Activated T-cell treated with anti-CD3 and anti-CD28 coated beads, Interleukin-2, amount 50 U/mL, for 72 hours (primary cell): Measurements from ENCODE around the gene SFXN3. TPM values are rescaled to one million over a fixed set of nuclear protein-coding genes. Genes with fewer than 3 reads are reported as not detected.

ENCODE experiments used
- ATAC-seq, 2 donors: fragments of 150-1000 bp; cut with Tn5 transposase; replicated peaks in 1 of 2; 2 replicates each; pipeline ENCODE4 v1.10.0; 2021; ENCODE audit warnings: moderate library complexity in 2 of 2, mild to moderate bottlenecking in 1 of 2
- DNase-seq, 2 donors: peaks; one replicate each; pipeline ENCODE4 v3.0.0; 2021 to 2022; ENCODE audit warnings: mixed read lengths in 1 of 2
- H3K27ac Mint-ChIP-seq: one replicate; pipeline ENCODE4 v1.8.0; 2022; ENCODE audit warnings: mild to moderate bottlenecking, moderate library complexity, mixed read lengths
- H3K27me3 Mint-ChIP-seq: one replicate; pipeline ENCODE4 v1.8.0; 2022; ENCODE audit warnings: low read depth, mixed read lengths
- H3K36me3 Mint-ChIP-seq, 2 donors: one replicate each; pipeline ENCODE4 v1.8.0; 2022; ENCODE audit warnings: mixed read lengths in 2 of 2, mild to moderate bottlenecking in 1 of 2; ENCODE audit not compliant: insufficient read depth in 2 of 2
- H3K4me1 Mint-ChIP-seq: one replicate; pipeline ENCODE4 v1.8.0; 2022; ENCODE audit warnings: low read depth, mixed read lengths
- H3K4me3 Mint-ChIP-seq, 2 donors: one replicate each; pipeline ENCODE4 v1.8.0; 2022; ENCODE audit warnings: mild to moderate bottlenecking in 2 of 2, mixed read lengths in 2 of 2, moderate library complexity in 2 of 2
- H3K9me3 Mint-ChIP-seq, 2 donors: one replicate each; pipeline ENCODE4 v1.8.0; 2022; ENCODE audit warnings: mixed read lengths in 2 of 2
- total RNA-seq, 2 donors: library from RNA; stranded (reverse); gene quantifications; one replicate each; pipeline ENCODE4 v1.2.3, GENCODE V29; 2022

The SFXN3 gene
- total RNA-seq, 2 donors from 2014 or later: 23.5 to 24.2 TPM

- Mint-ChIP-seq H3K27me3 (peaks cover 44% of the 10 kb centered on the region), H3K4me1 (peaks cover 38% of the 10 kb centered on the region), H3K27ac (no peak overlapping the region), H3K4me3 (no peak overlapping the region), H3K9me3 (no peaks in the 10 kb centered on the region), H3K36me3 (no peaks in the 10 kb centered on the region)
- ATAC-seq (no peak), DNase-seq (no peak)
These were observed 33.5 kb downstream of the SFXN3 start for GRCh38 chr10:101064415-101065030.

GRCh38 chr10:101065481-101066145, 34.6 kb downstream of the SFXN3 start:
- Mint-ChIP-seq H3K36me3 (no peaks in the 10 kb centered on the region), H3K9me3 (no peaks in the 10 kb centered on the region), H3K4me1 (peaks cover 35% of the 10 kb centered on the region), H3K27ac (no peak overlapping the region), H3K27me3 (peaks cover 44% of the 10 kb centered on the region), H3K4me3 (peak overlapping the region; percentile 85 to 86)
- DNase-seq (no peak), ATAC-seq (no peak)

DNA sequence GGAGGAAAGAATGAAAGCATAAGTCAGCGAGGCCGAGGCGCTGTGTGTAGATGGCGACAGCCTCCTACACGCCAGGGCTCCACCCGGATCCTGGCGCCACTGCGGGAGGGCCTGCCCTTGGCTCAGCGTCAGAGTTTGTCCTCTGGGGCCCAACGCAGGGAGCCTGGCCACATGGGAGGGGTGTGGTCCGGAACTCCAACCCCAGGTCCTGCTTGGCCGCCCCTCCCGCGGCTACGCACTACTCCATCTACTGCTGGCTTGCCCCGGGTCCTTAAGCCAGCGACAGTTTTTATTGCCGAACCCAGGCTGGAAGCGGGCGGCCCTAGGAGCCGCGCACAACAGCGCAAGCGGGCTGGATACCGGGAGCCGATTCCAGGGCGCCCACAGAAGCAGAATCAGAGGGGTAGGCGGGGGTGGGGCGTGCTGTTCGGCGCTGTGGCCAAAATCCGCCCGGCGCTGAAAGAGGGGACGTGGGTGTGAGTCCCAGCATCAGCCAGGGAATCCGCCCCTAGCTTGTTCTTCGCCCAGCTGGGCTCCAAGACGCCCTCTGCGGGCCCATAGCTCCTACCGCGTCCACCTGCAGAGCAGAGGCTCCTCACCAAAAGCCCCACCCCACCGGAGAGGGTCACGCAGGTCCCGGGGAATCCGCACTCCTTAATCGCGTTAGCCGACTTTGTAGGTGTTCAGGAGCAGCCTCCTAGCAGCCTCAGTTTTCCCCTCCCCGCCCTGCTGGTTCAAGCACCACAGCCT, 35.3 kb downstream of the SFXN3 start:
- Mint-ChIP-seq H3K9me3 (no peaks in the 10 kb centered on the region), H3K4me1 (peaks cover 39% of the 10 kb centered on the region), H3K27ac (no peak overlapping the region), H3K4me3 (peak overlapping the region; percentile 85 to 86), H3K36me3 (no peaks in the 10 kb centered on the region), H3K27me3 (peaks cover 45% of the 10 kb centered on the region)
- ATAC-seq (peak; percentile 53 to 58), DNase-seq (peak; percentile 60 to 66)

DNA sequence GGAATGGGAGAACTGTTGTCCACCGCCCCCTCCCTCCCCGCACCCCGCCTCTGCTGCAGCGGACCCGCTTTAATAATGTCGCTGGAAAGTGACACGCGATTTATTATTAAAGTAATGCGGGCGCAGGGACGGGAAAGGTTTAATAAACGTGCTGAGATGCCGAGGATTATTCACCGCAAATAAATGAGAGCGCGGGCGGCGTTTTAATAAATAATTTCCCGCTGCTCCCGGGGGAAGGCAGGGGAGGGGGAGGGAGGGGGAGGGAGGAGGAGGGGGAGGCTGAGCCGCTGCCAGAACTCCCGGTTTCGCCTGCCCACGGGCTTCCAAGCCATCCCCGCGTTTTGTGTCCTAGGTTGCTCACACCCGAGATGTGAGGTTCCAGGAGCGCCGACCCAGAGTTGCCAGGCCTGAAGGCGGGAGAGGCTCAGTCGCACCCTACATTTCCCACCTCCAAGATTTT, 35.9 kb downstream of the SFXN3 start:
- Mint-ChIP-seq H3K4me3 (peak overlapping the region; percentile 85 to 86), H3K27ac (no peak overlapping the region), H3K27me3 (peaks cover 51% of the 10 kb centered on the region)

GRCh38 chr10:101067356-101068083, 36.5 kb downstream of the SFXN3 start:
- DNase-seq: peak; percentile 80
- Mint-ChIP-seq H3K4me1 (peaks cover 37% of the 10 kb centered on the region), H3K9me3 (no peaks in the 10 kb centered on the region), H3K4me3 (peak overlapping the region; percentile 85 to 86), H3K27me3 (peaks cover 57% of the 10 kb centered on the region), H3K27ac (peak overlapping the region; percentile 7), H3K36me3 (no peaks in the 10 kb centered on the region)
- ATAC-seq: peak; percentile 73 to 74

More for the DNA sequence above, 35.9 kb downstream of the SFXN3 start:
- Mint-ChIP-seq H3K4me1 (peaks cover 40% of the 10 kb centered on the region), H3K36me3 (no peaks in the 10 kb centered on the region), H3K9me3 (no peaks in the 10 kb centered on the region)
- no peak for ATAC-seq
- no peak for DNase-seq

DNA sequence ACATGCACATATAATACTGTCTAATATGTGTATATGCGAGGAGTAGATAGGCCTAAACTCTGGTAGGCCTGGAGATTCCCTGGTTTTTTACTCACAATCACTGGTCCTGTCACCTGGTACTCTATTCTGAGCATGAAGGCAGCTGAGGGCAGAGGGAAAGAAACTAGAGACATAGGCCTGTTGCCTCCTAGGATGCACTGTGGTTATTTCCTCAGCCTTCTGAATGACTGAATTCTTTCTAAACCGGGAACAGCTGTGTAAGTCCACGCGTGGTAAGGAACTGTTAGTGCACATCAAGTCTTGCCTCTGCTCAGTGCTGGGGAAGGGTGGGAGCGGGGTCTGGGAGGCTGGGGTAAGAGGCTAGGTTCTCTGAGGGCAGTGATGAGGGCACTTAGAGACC, 38.4 kb downstream of the SFXN3 start:
- Mint-ChIP-seq H3K36me3 (no peaks in the 10 kb centered on the region), H3K9me3 (no peaks in the 10 kb centered on the region), H3K27ac (no peak overlapping the region), H3K4me1 (peaks cover 27% of the 10 kb centered on the region), H3K4me3 (no peak overlapping the region), H3K27me3 (peaks cover 61% of the 10 kb centered on the region)
- no peak for ATAC-seq
- DNase-seq: no peak

DNA sequence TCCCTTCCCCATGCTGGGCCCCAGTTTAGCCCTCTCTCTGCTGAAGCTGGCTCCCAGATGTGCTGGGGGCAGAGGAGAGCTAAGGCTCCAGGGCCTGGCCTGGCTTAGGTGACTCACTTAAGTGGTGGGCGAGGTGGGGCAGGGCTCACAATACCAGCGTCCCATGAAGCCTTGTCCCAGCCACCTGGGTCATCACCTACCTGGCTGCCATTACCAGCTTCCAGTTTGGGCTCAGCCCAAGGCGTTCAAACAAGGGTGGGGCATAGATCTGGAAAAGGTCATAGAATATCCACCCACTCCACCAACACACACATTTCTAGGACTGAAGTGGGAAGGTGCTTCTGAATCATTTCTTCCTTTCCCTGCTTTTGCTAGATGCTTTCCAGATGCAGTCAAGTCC, 39.1 kb downstream of the SFXN3 start:
- H3K27me3 Mint-ChIP-seq: peaks cover 57% of the 10 kb centered on the region
- DNase-seq: no peak
- no peak overlapping the region for H3K4me3 Mint-ChIP-seq
- H3K9me3 Mint-ChIP-seq: no peaks in the 10 kb centered on the region
- H3K36me3 Mint-ChIP-seq: no peaks in the 10 kb centered on the region
- H3K27ac Mint-ChIP-seq: no peak overlapping the region
- ATAC-seq: no peak
- peaks cover 27% of the 10 kb centered on the region for H3K4me1 Mint-ChIP-seq

DNA sequence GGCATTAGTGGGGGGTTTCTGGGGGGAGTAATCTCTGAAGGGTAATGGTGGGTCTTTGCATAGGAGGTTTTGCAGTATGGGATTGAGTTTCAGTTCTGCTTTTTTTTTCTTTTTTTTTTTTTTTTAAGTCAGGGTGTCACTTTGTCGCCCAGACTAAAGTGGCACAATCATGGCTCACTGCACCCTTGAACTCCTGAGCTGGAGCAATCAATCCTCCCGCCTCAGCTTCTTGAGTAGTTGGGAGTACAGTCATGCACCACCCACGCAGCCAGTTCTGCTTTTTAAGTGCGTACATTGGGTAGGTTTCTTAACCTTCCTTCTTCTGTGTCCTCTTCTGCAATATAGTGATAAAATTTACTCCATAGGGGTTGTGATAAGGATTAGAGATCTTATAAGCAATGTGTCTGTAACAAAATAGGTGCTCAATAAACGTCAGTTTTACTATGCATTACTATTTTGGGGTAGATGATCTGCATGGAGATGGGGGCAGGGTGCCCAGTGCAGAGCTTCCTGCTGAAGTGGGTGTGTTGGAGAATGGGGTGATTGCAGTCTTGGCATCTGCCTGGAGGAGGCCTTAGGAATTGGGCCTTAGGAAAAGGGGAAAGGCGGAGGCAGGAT, 40.3 kb downstream of the SFXN3 start:
- Mint-ChIP-seq H3K9me3 (no peaks in the 10 kb centered on the region), H3K4me1 (peaks cover 20% of the 10 kb centered on the region), H3K27me3 (peaks cover 57% of the 10 kb centered on the region), H3K27ac (no peak overlapping the region), H3K36me3 (no peaks in the 10 kb centered on the region), H3K4me3 (no peak overlapping the region)
- ATAC-seq (peak in 1 of 2 donors; percentile 32), DNase-seq (peak; percentile 19 to 52)

DNA sequence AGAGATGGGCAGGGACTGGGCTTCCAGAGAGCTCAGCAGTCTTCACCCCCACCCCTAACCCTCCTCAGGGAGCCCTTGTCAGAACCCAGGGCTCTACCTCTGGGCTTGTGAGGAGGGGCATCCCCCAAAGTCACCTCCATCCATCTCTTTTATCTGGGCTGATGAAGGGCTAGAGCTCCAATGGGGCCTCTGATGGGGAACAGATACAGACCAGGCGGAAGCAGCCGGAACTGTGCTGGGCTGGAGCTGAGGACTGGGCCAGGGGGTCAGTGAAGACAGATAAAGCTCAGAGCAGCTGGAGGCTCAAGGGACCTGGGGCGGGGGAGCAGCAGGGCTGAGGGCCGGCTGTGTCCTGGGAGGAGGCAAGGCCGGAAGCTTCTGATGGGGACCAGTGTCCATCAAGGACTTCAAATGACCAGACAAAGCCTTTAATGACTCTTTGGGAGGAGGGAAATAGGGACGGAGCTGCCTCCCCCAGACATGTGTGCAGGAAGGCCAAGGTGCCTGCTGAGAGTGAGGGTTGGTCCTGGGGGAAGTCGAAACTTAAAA, 40.9 kb downstream of the SFXN3 start:
- H3K36me3 Mint-ChIP-seq: no peaks in the 10 kb centered on the region
- no peak overlapping the region for H3K4me3 Mint-ChIP-seq
- ATAC-seq (no peak), DNase-seq (no peak)
- H3K27ac Mint-ChIP-seq: no peak overlapping the region
- peaks cover 59% of the 10 kb centered on the region for H3K27me3 Mint-ChIP-seq
- peaks cover 15% of the 10 kb centered on the region for H3K4me1 Mint-ChIP-seq
- H3K9me3 Mint-ChIP-seq: no peaks in the 10 kb centered on the region

DNA sequence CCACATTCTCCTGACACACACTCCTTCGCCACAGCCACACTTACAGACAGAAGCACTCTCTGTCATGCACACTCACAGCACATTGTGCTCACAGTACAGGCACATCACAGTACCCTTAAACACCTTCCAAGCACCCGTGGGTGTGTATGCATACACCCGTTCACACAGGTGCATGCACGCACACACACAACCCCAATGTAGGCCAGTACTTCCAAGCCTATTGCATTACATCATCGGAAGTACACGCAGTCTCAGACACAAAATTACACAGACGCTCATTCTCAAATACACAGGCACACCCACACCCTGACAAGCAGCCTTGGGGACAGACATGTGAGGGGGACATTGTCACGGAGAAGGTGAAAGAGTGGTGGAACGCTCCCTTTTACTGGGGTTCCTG, 41.9 kb downstream of the SFXN3 start:
- Mint-ChIP-seq H3K4me1 (peaks cover 15% of the 10 kb centered on the region), H3K36me3 (no peaks in the 10 kb centered on the region), H3K27ac (no peak overlapping the region), H3K27me3 (peaks cover 51% of the 10 kb centered on the region), H3K9me3 (no peaks in the 10 kb centered on the region), H3K4me3 (no peak overlapping the region)
- ATAC-seq (no peak), DNase-seq (no peak)

- H3K36me3 Mint-ChIP-seq: no peaks in the 10 kb centered on the region
- peaks cover 57% of the 10 kb centered on the region for H3K27me3 Mint-ChIP-seq
- H3K4me1 Mint-ChIP-seq: peaks cover 15% of the 10 kb centered on the region
- H3K4me3 Mint-ChIP-seq: no peak overlapping the region
- H3K9me3 Mint-ChIP-seq: no peaks in the 10 kb centered on the region
- no peak for ATAC-seq
- no peak overlapping the region for H3K27ac Mint-ChIP-seq
- no peak for DNase-seq
These were observed 42.6 kb downstream of the SFXN3 start for GRCh38 chr10:101073631-101074030.

GRCh38 chr10:101075775-101076174, 44.7 kb downstream of the SFXN3 start:
- H3K36me3 Mint-ChIP-seq: no peaks in the 10 kb centered on the region
- no peaks in the 10 kb centered on the region for H3K9me3 Mint-ChIP-seq
- DNase-seq (no peak), ATAC-seq (peak in 1 of 2 donors; percentile 21)
- peaks cover 9% of the 10 kb centered on the region for H3K4me1 Mint-ChIP-seq
- H3K4me3 Mint-ChIP-seq: no peak overlapping the region
- H3K27ac Mint-ChIP-seq: no peak overlapping the region
- H3K27me3 Mint-ChIP-seq: peaks cover 67% of the 10 kb centered on the region
